OCI-LY7 (cell line): ENCODE measurements around the gene SLC25A5. TPM values are rescaled to one million over a fixed set of nuclear protein-coding genes. Genes with fewer than 3 reads are reported as not detected.

Experiments used
- BruUV-seq: library from RNA; stranded (reverse); fragments of 400-500 nt; replicated peaks from 2 replicates; lab custom pipeline; 2021; lab: Mats Ljungman, UMichigan
- CTCF ChIA-PET: fragments of 300-600 bp; sonication (Branson Sonifier 250); formaldehyde crosslinking; loops from one replicate; lab custom pipeline; 2022; ENCODE audit warnings: antibody characterized with exemption; ENCODE audit not compliant: unreplicated experiment; lab: Charles Lee
- POLR2A ChIA-PET: fragments of 300-600 bp; sonication (Branson Sonifier 250); formaldehyde crosslinking; loops from one replicate; lab custom pipeline; 2022; ENCODE audit warnings: antibody characterized with exemption; lab: Charles Lee
- DNase-seq: peaks from one replicate; pipeline ENCODE4 v3.0.0-alpha.2; 2015; ENCODE audit warnings: low spot score
- H2AFZ ChIP-seq: fragments of 200-600 bp; sonication (generic), shearing (Covaris generic); 2 replicates; pipeline ENCODE4 v1.6.1; 2014; ENCODE audit warnings: mild to moderate bottlenecking, antibody characterized with exemption, low read length, moderate library complexity
- H3K27ac ChIP-seq: fragments of 200-600 bp; sonication (generic); 2 replicates; pipeline ENCODE4 v1.5.1; 2014; ENCODE audit warnings: mixed run types, low read depth, mild to moderate bottlenecking, moderate library complexity, low read length, inconsistent platforms; ENCODE audit not compliant: poor library complexity, severe bottlenecking
- H3K36me3 ChIP-seq: fragments of 200-600 bp; sonication (generic); 2 replicates; pipeline ENCODE4 v1.6.1; 2014; ENCODE audit warnings: mild to moderate bottlenecking, antibody characterized with exemption, low read length, moderate library complexity, mixed read lengths; ENCODE audit not compliant: insufficient read depth
- H3K4me1 ChIP-seq: fragments of 200-600 bp; sonication (generic); 2 replicates; pipeline ENCODE4 v1.5.1; 2014; ENCODE audit warnings: mild to moderate bottlenecking, low read length; ENCODE audit not compliant: insufficient read depth, poor library complexity, severe bottlenecking
- H3K4me2 ChIP-seq: fragments of 200-600 bp; sonication (generic); 2 replicates; pipeline ENCODE4 v1.6.1; 2014; ENCODE audit warnings: mild to moderate bottlenecking, low read length
- H3K4me3 ChIP-seq: fragments of 200-600 bp; sonication (generic); 2 replicates; pipeline ENCODE4 v1.5.1; 2014; ENCODE audit warnings: mild to moderate bottlenecking, low read depth, low read length; ENCODE audit not compliant: poor library complexity, severe bottlenecking
- H3K79me2 ChIP-seq: fragments of 200-600 bp; sonication (generic); 2 replicates; pipeline ENCODE4 v1.6.1; 2016; ENCODE audit warnings: low read depth, mild to moderate bottlenecking, low read length, moderate library complexity, mixed read lengths; ENCODE audit not compliant: insufficient read depth
- H3K9me2 ChIP-seq: fragments of 200-600 bp; sonication (generic); 2 replicates; pipeline ENCODE4 v1.6.1; 2016; ENCODE audit warnings: mild to moderate bottlenecking, low read length, mixed read lengths; ENCODE audit not compliant: insufficient read depth
- H3K9me3 ChIP-seq: fragments of 200-600 bp; sonication (generic); 2 replicates; pipeline ENCODE4 v1.6.1; 2014; ENCODE audit warnings: mild to moderate bottlenecking, mixed run types, low read length, mixed read lengths
- H4K20me1 ChIP-seq: fragments of 200-600 bp; sonication (generic); 2 replicates; pipeline ENCODE4 v1.6.1; 2014; ENCODE audit warnings: mild to moderate bottlenecking, antibody characterized with exemption, low read length, moderate library complexity, mixed read lengths; ENCODE audit not compliant: insufficient read depth
- EZH2phosphoT487 ChIP-seq: fragments of 200-600 bp; sonication (generic); IDR thresholded peaks from 2 replicates; pipeline ENCODE4 v1.6.1; 2018; ENCODE audit warnings: low read depth, borderline replicate concordance, mild to moderate bottlenecking, mixed run types, antibody characterized with exemption, low read length, moderate library complexity, mixed read lengths
- intact Hi-C: fragments of 100-400 bp; cut with micrococcal nuclease; formaldehyde crosslinking; loops from one replicate; pipeline ENCODE4 v1.10.0; 2022; ENCODE audit not compliant: unreplicated experiment
- total RNA-seq, 2 experiments: library from RNA; depleted of rRNA in 1 of 2; stranded (reverse); fragments of >200 nt in 1 of 2; shearing (Covaris generic) in 1 of 2; gene quantifications; 2 replicates each; pipeline ENCODE4 v1.2.3, GENCODE V29; 2014 to 2022
- TF ChIP-seq, protein P1 (sequence below): fragments of 200-600 bp; sonication (generic); conservative IDR thresholded peaks from 2 replicates; pipeline ENCODE4 v1.5.1; 2014; ENCODE audit warnings: mild to moderate bottlenecking, antibody characterized with exemption, low read length, moderate library complexity, mixed read lengths

The SLC25A5 gene
- total RNA-seq, 2 experiments from 2014 or later: 231 to 525 TPM

DNA sequence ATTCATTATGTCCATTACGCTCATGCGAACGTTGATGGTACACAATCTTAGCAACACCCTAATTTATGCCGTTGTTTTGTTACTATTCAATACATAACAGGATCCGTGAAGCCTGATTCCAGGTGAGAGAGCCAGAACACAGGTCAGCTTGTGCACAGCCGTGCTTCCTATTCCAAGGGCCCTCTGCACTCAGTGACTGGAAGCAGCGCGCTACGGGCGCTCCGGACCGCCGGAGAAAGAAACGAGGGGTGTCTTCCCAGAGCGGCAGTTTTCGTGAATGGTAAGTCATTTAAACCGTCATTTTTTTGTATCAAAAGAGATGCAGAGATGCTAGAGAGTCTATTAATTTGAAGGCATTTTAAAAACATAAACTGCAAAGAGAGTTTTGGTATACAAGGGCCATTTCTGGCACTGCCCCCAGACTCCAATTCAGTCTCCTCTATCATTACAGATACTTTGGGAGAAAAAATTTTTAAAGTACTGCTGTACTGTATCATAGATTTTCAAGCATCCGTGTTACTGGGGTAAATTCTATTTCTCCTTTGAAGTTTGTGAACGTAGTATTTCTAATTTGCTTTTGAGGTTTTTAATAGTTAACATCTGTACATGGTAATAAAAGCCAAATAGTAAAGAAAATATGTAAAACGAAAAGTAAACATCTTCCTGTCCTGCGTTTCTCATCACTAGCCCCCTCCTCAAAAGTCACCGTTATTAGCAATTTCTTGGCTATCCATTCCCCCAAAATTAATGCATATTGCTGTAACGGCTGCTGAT is 6.6 kb downstream of the SLC25A5 start:
- Histone ChIP-seq H3K79me2 (peaks cover 3% of the 10 kb centered on the region), H3K4me3 (no peak overlapping the region), H2AFZ (no peak overlapping the region), H3K9me2 (no peaks in the 10 kb centered on the region), H3K9me3 (no peaks in the 10 kb centered on the region), H3K36me3 (peaks cover 27% of the 10 kb centered on the region), H3K4me1 (peaks cover 8% of the 10 kb centered on the region), H3K4me2 (no peak overlapping the region), H3K27ac (no peak overlapping the region), H4K20me1 (0 out of 2 replicates have a peak, but pooled peaks cover 10% of the 10 kb centered on the region)
- ChIA-PET POLR2A (interaction anchor here (0.6 to 1.0 kb wide), 2 partner anchors 47 to 867 kb away, joined by 3 read pairs; no protein-coding TSS in a partner anchor), CTCF (no interaction called here)
- DNase-seq: no peak
- intact Hi-C loops: no loop called here
- no peak for TF ChIP-seq EZH2phosphoT487
- TF ChIP-seq, protein P1, sequence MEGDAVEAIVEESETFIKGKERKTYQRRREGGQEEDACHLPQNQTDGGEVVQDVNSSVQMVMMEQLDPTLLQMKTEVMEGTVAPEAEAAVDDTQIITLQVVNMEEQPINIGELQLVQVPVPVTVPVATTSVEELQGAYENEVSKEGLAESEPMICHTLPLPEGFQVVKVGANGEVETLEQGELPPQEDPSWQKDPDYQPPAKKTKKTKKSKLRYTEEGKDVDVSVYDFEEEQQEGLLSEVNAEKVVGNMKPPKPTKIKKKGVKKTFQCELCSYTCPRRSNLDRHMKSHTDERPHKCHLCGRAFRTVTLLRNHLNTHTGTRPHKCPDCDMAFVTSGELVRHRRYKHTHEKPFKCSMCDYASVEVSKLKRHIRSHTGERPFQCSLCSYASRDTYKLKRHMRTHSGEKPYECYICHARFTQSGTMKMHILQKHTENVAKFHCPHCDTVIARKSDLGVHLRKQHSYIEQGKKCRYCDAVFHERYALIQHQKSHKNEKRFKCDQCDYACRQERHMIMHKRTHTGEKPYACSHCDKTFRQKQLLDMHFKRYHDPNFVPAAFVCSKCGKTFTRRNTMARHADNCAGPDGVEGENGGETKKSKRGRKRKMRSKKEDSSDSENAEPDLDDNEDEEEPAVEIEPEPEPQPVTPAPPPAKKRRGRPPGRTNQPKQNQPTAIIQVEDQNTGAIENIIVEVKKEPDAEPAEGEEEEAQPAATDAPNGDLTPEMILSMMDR: no peak
- no TSS peak for BruUV-seq

DNA sequence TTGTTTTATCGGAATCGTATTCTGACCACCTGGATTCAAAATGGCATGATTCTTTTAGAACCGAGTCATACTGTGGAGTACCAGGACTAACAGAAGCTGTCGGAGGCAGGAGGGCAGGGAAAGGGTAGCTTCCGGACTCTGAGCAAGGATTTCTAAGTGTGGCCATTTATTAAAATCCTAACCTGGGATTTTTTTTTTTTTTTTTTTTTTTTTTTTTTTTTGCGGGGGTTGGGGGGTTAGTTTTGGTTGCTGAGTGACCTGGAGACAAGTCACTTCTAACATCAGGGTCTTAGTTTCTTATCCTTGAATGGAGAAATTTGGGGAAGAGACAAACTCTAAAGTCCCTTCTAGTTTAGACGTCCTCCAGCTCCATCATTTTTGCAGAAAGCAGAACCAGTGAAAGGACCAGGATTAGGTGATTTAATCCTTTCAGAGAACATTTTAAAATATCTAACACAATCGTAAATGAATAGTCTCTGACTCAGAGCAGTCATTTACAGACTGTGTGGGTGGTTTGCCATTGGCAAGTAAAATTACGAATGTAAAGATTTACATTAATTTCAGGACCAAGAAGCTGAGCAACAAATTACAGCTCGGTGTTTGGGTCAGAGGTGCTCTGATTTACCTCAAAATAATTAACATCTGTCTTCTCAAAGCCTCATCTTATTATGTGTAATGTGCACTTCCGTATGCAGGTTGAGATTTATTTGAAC is 7.3 kb downstream of the SLC25A5 start:
- intact Hi-C loops: no loop called here
- 0 out of 2 replicates have a peak, but pooled peaks cover 2% of the 10 kb centered on the region for H4K20me1 ChIP-seq
- no peak overlapping the region for H3K27ac ChIP-seq
- POLR2A ChIA-PET: interaction anchor here (0.6 to 0.7 kb wide), 2 partner anchors 780 to 866 kb away, joined by 3 to 6 read pairs; no protein-coding TSS in a partner anchor
- no peaks in the 10 kb centered on the region for H3K9me3 ChIP-seq
- no peak overlapping the region for H3K4me3 ChIP-seq
- peaks cover 19% of the 10 kb centered on the region for H3K36me3 ChIP-seq
- CTCF ChIA-PET: no interaction called here
- no peaks in the 10 kb centered on the region for H3K79me2 ChIP-seq
- no peak for TF ChIP-seq EZH2phosphoT487
- TF ChIP-seq, protein P1: no peak
- DNase-seq: no peak
- H3K9me2 ChIP-seq: no peaks in the 10 kb centered on the region
- H3K4me1 ChIP-seq: peaks cover under 1% of the 10 kb centered on the region
- no peak overlapping the region for H2AFZ ChIP-seq
- no TSS peak for BruUV-seq
- H3K4me2 ChIP-seq: no peak overlapping the region
